ENCODE measurements around the gene LRSAM1. TPM values are rescaled to one million over a fixed set of nuclear protein-coding genes. Genes with fewer than 3 reads are reported as not detected.

Gene LRSAM1
- total and polyA plus RNA-seq, 7 experiments from 2014 or later: 4.0 to 23.3 (median 17.6) TPM

- ChIA-PET POLR2A (no interaction called here), CTCF (interaction anchor here (1.0 to 2.3 kb wide), 6 partner anchors 10 to 418 kb away, joined by 3 to 6 read pairs (median 5); no protein-coding TSS in a partner anchor)
- intact Hi-C loops (cut with micrococcal nuclease): loop anchor here in 1 of 2 donors (5.0 kb wide), 1 partner anchor 214 kb away; the partner anchor contains the start of genes PTRH1 and TTC16
- no peak overlapping the region for H3K4me3 ChIP-seq (ENCODE audit: low read length)
- H3K27ac ChIP-seq (ENCODE audit: low read depth, low read length): no peak overlapping the region
- peaks cover 0 to 11% (median 0%) of the 10 kb centered on the region in 3 experiments for H3K36me3 ChIP-seq (ENCODE audit: control insufficient read depth in 2 of 3, insufficient read depth in 3 of 3, low read length in 3 of 3)
- Mint-ChIP-seq H3K36me3 (peaks cover 0 to 3% (median 0%) of the 10 kb centered on the region in 5 donors), H3K9me3 (no peaks in the 10 kb centered on the region), H3K27ac (no peak overlapping the region), H3K4me3 (no peak overlapping the region), H3K4me1 (peaks cover 0 to 4% (median 0%) of the 10 kb centered on the region in 7 donors), H3K27me3 (no peaks in the 10 kb centered on the region)
- ATAC-seq (no peak), DNase-seq (no peak)
- H3K4me1 ChIP-seq (ENCODE audit: control insufficient read depth in 2 of 2, insufficient read depth in 2 of 2, low read length in 2 of 2): no peaks in the 10 kb centered on the region
- H3K27me3 ChIP-seq (ENCODE audit: control insufficient read depth in 2 of 2, insufficient read depth in 2 of 2, low read length in 2 of 2): no peaks in the 10 kb centered on the region
- no peaks in the 10 kb centered on the region for H3K9me3 ChIP-seq (ENCODE audit: control insufficient read depth in 2 of 3, low read length in 3 of 3)
These were observed 51.5 kb downstream of the LRSAM1 start for GRCh38 chr9:127502706-127503378.

DNA sequence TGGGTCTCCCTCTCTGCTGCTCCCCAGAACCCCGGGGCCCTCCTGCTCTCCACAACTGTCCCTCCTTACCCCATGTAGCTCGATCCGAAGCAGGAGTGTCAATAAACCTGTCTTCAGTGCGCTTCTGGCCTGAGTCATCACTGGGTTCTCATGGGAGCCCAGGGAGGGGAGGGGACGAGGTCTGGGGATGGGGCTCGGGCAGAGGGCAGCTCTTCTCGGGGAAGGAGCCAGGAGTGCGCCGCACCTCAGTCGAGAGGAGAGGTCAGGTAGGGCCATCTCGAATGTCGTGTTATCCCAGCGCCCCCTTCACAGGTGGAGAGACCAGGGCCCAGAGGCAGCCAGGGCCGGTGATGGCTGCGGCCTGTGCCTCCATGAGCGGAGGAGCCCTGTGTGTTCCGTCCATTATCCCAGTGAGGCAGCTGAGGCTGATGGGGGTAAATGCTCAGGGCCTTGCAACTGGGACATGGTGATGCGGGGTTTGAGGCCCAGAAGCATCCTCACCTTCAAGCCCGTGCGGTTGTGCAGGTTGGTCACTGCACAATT lies 52.1 kb downstream of the LRSAM1 start:
- peaks cover 0 to 3% (median 0%) of the 10 kb centered on the region in 5 donors for H3K36me3 Mint-ChIP-seq
- Histone ChIP-seq H3K9me3 (ENCODE audit: control insufficient read depth in 2 of 3, low read length in 3 of 3) (no peaks in the 10 kb centered on the region), H3K27me3 (ENCODE audit: control insufficient read depth in 2 of 2, insufficient read depth in 2 of 2, low read length in 2 of 2) (no peaks in the 10 kb centered on the region), H3K36me3 (ENCODE audit: control insufficient read depth in 2 of 3, insufficient read depth in 3 of 3, low read length in 3 of 3) (peaks cover 0 to 12% (median 0%) of the 10 kb centered on the region in 3 experiments), H3K4me3 (ENCODE audit: low read length) (no peak overlapping the region), H3K4me1 (ENCODE audit: control insufficient read depth in 2 of 2, insufficient read depth in 2 of 2, low read length in 2 of 2) (no peaks in the 10 kb centered on the region), H3K27ac (ENCODE audit: low read depth, low read length) (no peak overlapping the region)
- DNase-seq (no peak), ATAC-seq (no peak)
- no peak overlapping the region for H3K27ac Mint-ChIP-seq
- POLR2A ChIA-PET: no interaction called here
- intact Hi-C loops (cut with micrococcal nuclease): loop anchor here in 1 of 2 donors (5.0 kb wide), 1 partner anchor 214 kb away; the partner anchor contains the start of genes PTRH1 and TTC16
- H3K27me3 Mint-ChIP-seq: no peaks in the 10 kb centered on the region
- H3K4me1 Mint-ChIP-seq: peaks cover 0 to 4% (median 0%) of the 10 kb centered on the region in 7 donors
- no peak overlapping the region for H3K4me3 Mint-ChIP-seq
- no peaks in the 10 kb centered on the region for H3K9me3 Mint-ChIP-seq
- CTCF ChIA-PET: interaction anchor here (1.0 to 2.3 kb wide), 8 partner anchors 11 to 418 kb away, joined by 3 to 18 read pairs (median 6); partner anchors contain the start of gene TOR2A

GRCh38 chr9:127503947-127504886 lies 52.9 kb downstream of the LRSAM1 start:
- Mint-ChIP-seq H3K4me3 (no peak overlapping the region), H3K36me3 (peaks cover 0 to 5% (median 0%) of the 10 kb centered on the region in 5 donors), H3K4me1 (peaks cover 0 to 4% (median 0%) of the 10 kb centered on the region in 7 donors), H3K27ac (peak overlapping the region in 1 of 9 donors; percentile 69), H3K27me3 (no peaks in the 10 kb centered on the region), H3K9me3 (no peaks in the 10 kb centered on the region)
- ATAC-seq (peak; percentile 87), DNase-seq (peak; percentile 65 to 81 (median 75))
- Histone ChIP-seq H3K27me3 (ENCODE audit: control insufficient read depth in 2 of 2, insufficient read depth in 2 of 2, low read length in 2 of 2) (no peaks in the 10 kb centered on the region), H3K27ac (ENCODE audit: low read depth, low read length) (no peak overlapping the region), H3K4me1 (ENCODE audit: control insufficient read depth in 2 of 2, insufficient read depth in 2 of 2, low read length in 2 of 2) (no peaks in the 10 kb centered on the region), H3K4me3 (ENCODE audit: low read length) (no peak overlapping the region), H3K36me3 (ENCODE audit: control insufficient read depth in 2 of 3, insufficient read depth in 3 of 3, low read length in 3 of 3) (peaks cover 0 to 17% (median 0%) of the 10 kb centered on the region in 3 experiments), H3K9me3 (ENCODE audit: control insufficient read depth in 2 of 3, low read length in 3 of 3) (no peaks in the 10 kb centered on the region)
- ChIA-PET CTCF (interaction anchor here (0.5 to 2.3 kb wide), 10 partner anchors 79 to 967 kb away, joined by 3 to 18 read pairs (median 4); partner anchors contain the start of gene TOR2A), POLR2A (no interaction called here)
- intact Hi-C loops (cut with micrococcal nuclease): loop anchor here (1.0 to 5.0 kb wide), 5 partner anchors 82 to 564 kb away; partner anchors contain the start of genes PTRH1 (in 1 of the 2) and TTC16 (in 1 of the 2)

- H3K9me3 ChIP-seq (ENCODE audit: control insufficient read depth in 2 of 3, low read length in 3 of 3): no peaks in the 10 kb centered on the region
- H3K27me3 Mint-ChIP-seq: no peaks in the 10 kb centered on the region
- no peak overlapping the region for H3K4me3 Mint-ChIP-seq
- ATAC-seq (no peak), DNase-seq (no peak)
- peaks cover 0 to 4% (median 0%) of the 10 kb centered on the region in 7 donors for H3K4me1 Mint-ChIP-seq
- H3K27ac Mint-ChIP-seq: no peak overlapping the region
- CTCF ChIA-PET: interaction anchor here (0.5 to 2.2 kb wide), 5 partner anchors 80 to 966 kb away, joined by 3 to 18 read pairs (median 5); partner anchors contain the start of gene TOR2A
- no peak overlapping the region for H3K27ac ChIP-seq (ENCODE audit: low read depth, low read length)
- no peaks in the 10 kb centered on the region for H3K9me3 Mint-ChIP-seq
- H3K27me3 ChIP-seq (ENCODE audit: control insufficient read depth in 2 of 2, insufficient read depth in 2 of 2, low read length in 2 of 2): no peaks in the 10 kb centered on the region
- POLR2A ChIA-PET: no interaction called here
- no peaks in the 10 kb centered on the region for H3K4me1 ChIP-seq (ENCODE audit: control insufficient read depth in 2 of 2, insufficient read depth in 2 of 2, low read length in 2 of 2)
- H3K4me3 ChIP-seq (ENCODE audit: low read length): no peak overlapping the region
- peaks cover 0 to 17% (median 0%) of the 10 kb centered on the region in 3 experiments for H3K36me3 ChIP-seq (ENCODE audit: control insufficient read depth in 2 of 3, insufficient read depth in 3 of 3, low read length in 3 of 3)
- intact Hi-C loops (cut with micrococcal nuclease): loop anchor here (1.0 to 5.0 kb wide), 6 partner anchors 81 to 565 kb away; partner anchors contain the start of genes PTRH1 (in 1 of the 2) and TTC16 (in 1 of the 2)
- H3K36me3 Mint-ChIP-seq: peaks cover 0 to 5% (median 0%) of the 10 kb centered on the region in 5 donors
These were observed 53.6 kb downstream of the LRSAM1 start for GRCh38 chr9:127504887-127505251.

- ChIA-PET POLR2A (no interaction called here), CTCF (interaction anchor here (1.6 to 2.2 kb wide), 3 partner anchors 80 to 229 kb away, joined by 5 to 18 read pairs (median 8); partner anchors contain the start of gene TOR2A)
- DNase-seq: peak in 5 of 9 donors; percentile 8 to 34 (median 14)
- Histone ChIP-seq H3K36me3 (ENCODE audit: control insufficient read depth in 2 of 3, insufficient read depth in 3 of 3, low read length in 3 of 3) (peaks cover 0 to 17% (median 0%) of the 10 kb centered on the region in 3 experiments), H3K27ac (ENCODE audit: low read depth, low read length) (no peak overlapping the region), H3K27me3 (ENCODE audit: control insufficient read depth in 2 of 2, insufficient read depth in 2 of 2, low read length in 2 of 2) (no peaks in the 10 kb centered on the region), H3K4me3 (ENCODE audit: low read length) (no peak overlapping the region), H3K4me1 (ENCODE audit: control insufficient read depth in 2 of 2, insufficient read depth in 2 of 2, low read length in 2 of 2) (no peaks in the 10 kb centered on the region), H3K9me3 (ENCODE audit: control insufficient read depth in 2 of 3, low read length in 3 of 3) (no peaks in the 10 kb centered on the region)
- no peak overlapping the region for H3K4me3 Mint-ChIP-seq
- H3K9me3 Mint-ChIP-seq: no peaks in the 10 kb centered on the region
- peak; percentile 45 for ATAC-seq
- peaks cover 0 to 4% (median 0%) of the 10 kb centered on the region in 7 donors for H3K4me1 Mint-ChIP-seq
- H3K27me3 Mint-ChIP-seq: no peaks in the 10 kb centered on the region
- intact Hi-C loops (cut with micrococcal nuclease): loop anchor here in 1 of 2 donors (1.0 kb wide), 1 partner anchor 280 kb away; no protein-coding TSS in a partner anchor
- H3K36me3 Mint-ChIP-seq: peaks cover 0 to 5% (median 0%) of the 10 kb centered on the region in 5 donors
- no peak overlapping the region for H3K27ac Mint-ChIP-seq
These were observed 54.2 kb downstream of the LRSAM1 start for GRCh38 chr9:127505396-127506116.

Data from naive thymus-derived CD4-positive, alpha-beta T cell (primary cell).